H9 (cell line): Measurements from ENCODE around the gene CNOT4. TPM values are rescaled to one million over a fixed set of nuclear protein-coding genes. Genes with fewer than 3 reads are reported as not detected.
A peak's percentile ranks its signal among the peaks of the same experiment; 100 is the strongest.

Experiments used
- DNase-seq: peaks from one replicate; pipeline ENCODE4 v3.0.0-alpha.2; 2017
- H2AFZ ChIP-seq: one replicate; pipeline ENCODE4 v1.6.1; 2013; ENCODE audit warnings: mild to moderate bottlenecking, low read length, control low read depth, moderate library complexity
- H2AK5ac ChIP-seq: 2 replicates; pipeline ENCODE4 v1.6.1; 2013; ENCODE audit warnings: low read length, control low read depth, mixed read lengths; ENCODE audit not compliant: insufficient read length
- H2BK120ac ChIP-seq: one replicate; pipeline ENCODE4 v1.6.1; 2013; ENCODE audit warnings: low read depth, mild to moderate bottlenecking, low read length, control low read depth, inconsistent platforms; ENCODE audit not compliant: poor library complexity, severe bottlenecking
- H2BK12ac ChIP-seq: 2 replicates; pipeline ENCODE4 v1.6.1; 2013; ENCODE audit warnings: low read length, control low read depth, mixed read lengths, low read depth; ENCODE audit not compliant: insufficient read length
- H2BK15ac ChIP-seq: 2 replicates; pipeline ENCODE4 v1.6.1; 2013; ENCODE audit warnings: low read depth, low read length, control low read depth
- H2BK20ac ChIP-seq: one replicate; pipeline ENCODE4 v1.6.1; 2013; ENCODE audit warnings: low read depth, mild to moderate bottlenecking, low read length, control low read depth, inconsistent platforms; ENCODE audit not compliant: poor library complexity, severe bottlenecking
- H2BK5ac ChIP-seq: 2 replicates; pipeline ENCODE4 v1.6.1; 2013; ENCODE audit warnings: low read length, control low read depth, mixed read lengths; ENCODE audit not compliant: insufficient read length
- H3K14ac ChIP-seq: 2 replicates; pipeline ENCODE4 v1.6.1; 2013; ENCODE audit warnings: low read length, control low read depth; ENCODE audit not compliant: insufficient read depth
- H3K18ac ChIP-seq: 2 replicates; pipeline ENCODE4 v1.6.1; 2013; ENCODE audit warnings: low read depth, mild to moderate bottlenecking, mixed read lengths, low read length, control low read depth; ENCODE audit not compliant: insufficient read length
- H3K23ac ChIP-seq: 2 replicates; pipeline ENCODE4 v1.6.1; 2013; ENCODE audit warnings: low read length, control low read depth, mixed read lengths, low read depth; ENCODE audit not compliant: insufficient read length
- H3K23me2 ChIP-seq: 2 replicates; pipeline ENCODE4 v1.6.1; 2013; ENCODE audit warnings: low read depth, mild to moderate bottlenecking, mixed read lengths, low read length, control low read depth; ENCODE audit not compliant: insufficient read length, poor library complexity, severe bottlenecking
- H3K27ac ChIP-seq: 2 replicates; pipeline ENCODE4 v1.5.1; 2013; ENCODE audit warnings: low read length, control low read depth, mixed read lengths, low read depth; ENCODE audit not compliant: insufficient read length
- H3K27me3 ChIP-seq: 2 replicates; pipeline ENCODE4 v1.6.1; 2013; ENCODE audit warnings: low read length, control low read depth, inconsistent platforms; ENCODE audit not compliant: insufficient read depth
- H3K4ac ChIP-seq: 2 replicates; pipeline ENCODE4 v1.6.1; 2013; ENCODE audit warnings: low read depth, mild to moderate bottlenecking, control low read depth, inconsistent platforms, low read length, moderate library complexity
- H3K4me1 ChIP-seq: 2 replicates; pipeline ENCODE4 v1.6.1; 2013; ENCODE audit warnings: low read length, control low read depth, inconsistent platforms; ENCODE audit not compliant: insufficient read depth
- H3K4me2 ChIP-seq: 2 replicates; pipeline ENCODE4 v1.6.1; 2013; ENCODE audit warnings: low read length, control low read depth, mixed read lengths; ENCODE audit not compliant: insufficient read length, insufficient read depth
- H3K56ac ChIP-seq: 2 replicates; pipeline ENCODE4 v1.6.1; 2013; ENCODE audit warnings: low read depth, mild to moderate bottlenecking, mixed read lengths, low read length, control low read depth; ENCODE audit not compliant: insufficient read length
- H3K79me1 ChIP-seq: 2 replicates; pipeline ENCODE4 v1.6.1; 2013; ENCODE audit warnings: low read depth, mild to moderate bottlenecking, moderate library complexity, low read length, control low read depth, inconsistent platforms; ENCODE audit not compliant: insufficient read depth, poor library complexity, severe bottlenecking
- H3K79me2 ChIP-seq: 2 replicates; pipeline ENCODE4 v1.6.1; 2013; ENCODE audit warnings: low read length, control low read depth, inconsistent platforms; ENCODE audit not compliant: insufficient read depth
- H3K9ac ChIP-seq: 2 replicates; pipeline ENCODE4 v1.6.1; 2013; ENCODE audit warnings: low read length, control low read depth, mixed read lengths; ENCODE audit not compliant: insufficient read length; ENCODE audit errors: extremely low read depth
- H3K9me3 ChIP-seq: one replicate; pipeline ENCODE4 v1.6.1; 2013; ENCODE audit warnings: low read depth, low read length, inconsistent platforms; ENCODE audit not compliant: control insufficient read depth
- H3T11ph ChIP-seq: one replicate; pipeline ENCODE4 v1.6.1; 2013; ENCODE audit warnings: mild to moderate bottlenecking, low read length, control low read depth, inconsistent platforms
- H4K20me1 ChIP-seq: one replicate; pipeline ENCODE4 v1.6.1; 2013; ENCODE audit not compliant: control insufficient read depth, insufficient read length, insufficient read depth
- H4K5ac ChIP-seq: 2 replicates; pipeline ENCODE4 v1.6.1; 2013; ENCODE audit warnings: low read depth, mild to moderate bottlenecking, mixed read lengths, low read length, control low read depth; ENCODE audit not compliant: insufficient read length
- H4K8ac ChIP-seq: replicated peaks from 2 replicates; pipeline ENCODE4 v1.6.1; 2013; ENCODE audit warnings: low read length, control low read depth, mixed read lengths, low read depth; ENCODE audit not compliant: insufficient read length
- H4K91ac ChIP-seq: 2 replicates; pipeline ENCODE4 v1.6.1; 2013; ENCODE audit warnings: low read depth, mild to moderate bottlenecking, moderate library complexity, mixed read lengths, low read length, control low read depth; ENCODE audit not compliant: insufficient read length
- H3K27ac Mint-ChIP-seq, 3 experiments: 2 replicates in 2 of 3; 3 replicates in 1 of 3; pipeline ENCODE4 v1.8.0; 2020 to 2021; ENCODE audit warnings: mixed read lengths in 3 of 3, mild to moderate bottlenecking in 1 of 3, moderate library complexity in 1 of 3
- H3K27me3 Mint-ChIP-seq: 2 replicates; pipeline ENCODE4 v1.8.0; 2021; ENCODE audit warnings: low read depth, mild to moderate bottlenecking, moderate library complexity, mixed read lengths
- H3K36me3 Mint-ChIP-seq, 3 experiments: 2 replicates in 2 of 3; 3 replicates in 1 of 3; pipeline ENCODE4 v1.8.0; 2020 to 2021; ENCODE audit warnings: low read depth in 3 of 3, mixed read lengths in 3 of 3; ENCODE audit not compliant: insufficient read depth in 1 of 3
- H3K4me1 Mint-ChIP-seq, 2 experiments: 2 replicates each; pipeline ENCODE4 v1.8.0; 2020; ENCODE audit warnings: mixed read lengths in 2 of 2
- H3K4me3 Mint-ChIP-seq, 2 experiments: 2 replicates in 1 of 2; 3 replicates in 1 of 2; pipeline ENCODE4 v1.8.0; 2020 to 2021; ENCODE audit warnings: mild to moderate bottlenecking in 2 of 2, mixed read lengths in 2 of 2, moderate library complexity in 1 of 2
- H3K9me3 Mint-ChIP-seq, 2 experiments: 2 replicates in 1 of 2; 3 replicates in 1 of 2; pipeline ENCODE4 v1.8.0; 2020; ENCODE audit warnings: mild to moderate bottlenecking in 2 of 2, mixed read lengths in 2 of 2, moderate library complexity in 1 of 2
- CTCF ChIP-seq: fragments of 200-600 bp; sonication (generic); conservative IDR thresholded peaks from 3 replicates; pipeline ENCODE4 v1.8.0; 2021; ENCODE audit warnings: antibody characterized with exemption, mild to moderate bottlenecking
- total RNA-seq: library from RNA; stranded (reverse); gene quantifications from 2 replicates; pipeline ENCODE4 v1.2.1, GENCODE V29; 2021

The CNOT4 gene
- total RNA-seq, 1 experiment from 2014 or later, result 27.4 TPM

- no peak overlapping the region for H2AK5ac ChIP-seq
- no peak overlapping the region for H3K14ac ChIP-seq
- no peak overlapping the region for H2BK20ac ChIP-seq
- no peaks in the 10 kb centered on the region for H3K4me1 ChIP-seq
- no peak overlapping the region for H2BK12ac ChIP-seq
- Mint-ChIP-seq H3K4me3 (no peak overlapping the region), H3K36me3 (peaks cover 0 to 3% (median 0%) of the 10 kb centered on the region in 3 experiments; a peak in 1 of 7 replicates), H3K27me3 (no peaks in the 10 kb centered on the region), H3K27ac (0 out of 7 replicates have a peak overlapping the region, but pooled peaks of 1 of the 3 experiments have one; percentile 2), H3K4me1 (peaks cover 2 to 3% of the 10 kb centered on the region in 2 experiments; a peak in 1 of 4 replicates), H3K9me3 (no peaks in the 10 kb centered on the region)
- no peak overlapping the region for H3K4ac ChIP-seq
- TF ChIP-seq CTCF, result no peak
- DNase-seq, result no peak
- H2AFZ ChIP-seq, result no peak overlapping the region
- no peak overlapping the region for H2BK15ac ChIP-seq
- no peak overlapping the region for H4K91ac ChIP-seq
- H2BK120ac ChIP-seq, result no peak overlapping the region
- H3K23ac ChIP-seq, result no peak overlapping the region
- no peak overlapping the region for H3K27ac ChIP-seq
- no peaks in the 10 kb centered on the region for H3K9me3 ChIP-seq
- H3K79me2 ChIP-seq, result peaks cover 2% of the 10 kb centered on the region; the same call in 1 of the 2 replicates
- H4K20me1 ChIP-seq, result no peaks in the 10 kb centered on the region
- no peak overlapping the region for H3K18ac ChIP-seq
- no peak overlapping the region for H2BK5ac ChIP-seq
- H3K79me1 ChIP-seq, result peaks cover 9% of the 10 kb centered on the region
- H3T11ph ChIP-seq, result no peak overlapping the region
- no peak overlapping the region for H4K8ac ChIP-seq
- H3K4me2 ChIP-seq, result no peak overlapping the region
- no peaks in the 10 kb centered on the region for H3K23me2 ChIP-seq
- H3K27me3 ChIP-seq, result no peaks in the 10 kb centered on the region
- H4K5ac ChIP-seq, result no peak overlapping the region
- no peak overlapping the region for H3K56ac ChIP-seq
- no peak overlapping the region for H3K9ac ChIP-seq
Measured at GRCh38 chr7:135481598-135481979, 28.3 kb downstream of the CNOT4 start.
